NB4 (cell line): ENCODE data around the gene UBE4B.

ENCODE experiments used
- MAX ChIP-seq: IDR thresholded peaks from 2 replicates; pipeline ENCODE4 v1.6.1; 2011; ENCODE audit warnings: low read depth, low read length
- POLR2A ChIP-seq: IDR thresholded peaks from 2 replicates; pipeline ENCODE4 v1.6.1; 2011; ENCODE audit warnings: mild to moderate bottlenecking; ENCODE audit not compliant: insufficient read length; ENCODE audit errors: extremely low read depth
- TF ChIP-seq, protein P1 (sequence below): IDR thresholded peaks from one replicate; pipeline ENCODE4 v1.5.1; 2012; ENCODE audit warnings: low read depth, low read length

DNA sequence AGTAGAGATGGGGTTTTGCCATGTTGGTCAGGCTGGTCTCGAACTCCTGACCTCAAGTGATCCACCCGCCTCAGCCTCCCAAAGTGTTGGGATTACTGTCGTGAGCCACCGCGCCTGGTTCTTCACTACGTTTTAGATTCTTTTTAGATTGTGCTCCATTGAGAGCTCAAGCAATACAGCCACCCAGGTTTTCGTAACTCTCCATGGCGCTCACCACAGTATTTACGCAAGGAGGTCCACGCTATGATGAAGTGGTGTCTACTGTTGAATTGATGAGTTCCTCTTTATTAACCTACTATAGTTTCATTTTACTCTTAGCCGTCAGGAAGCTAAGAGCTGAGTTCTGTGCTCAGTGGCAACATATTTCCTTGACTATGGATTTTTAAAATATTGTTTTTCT is 175.8 kb downstream of the UBE4B start:
- TF ChIP-seq POLR2A (no peak), MAX (no peak)
- TF ChIP-seq, protein P1, sequence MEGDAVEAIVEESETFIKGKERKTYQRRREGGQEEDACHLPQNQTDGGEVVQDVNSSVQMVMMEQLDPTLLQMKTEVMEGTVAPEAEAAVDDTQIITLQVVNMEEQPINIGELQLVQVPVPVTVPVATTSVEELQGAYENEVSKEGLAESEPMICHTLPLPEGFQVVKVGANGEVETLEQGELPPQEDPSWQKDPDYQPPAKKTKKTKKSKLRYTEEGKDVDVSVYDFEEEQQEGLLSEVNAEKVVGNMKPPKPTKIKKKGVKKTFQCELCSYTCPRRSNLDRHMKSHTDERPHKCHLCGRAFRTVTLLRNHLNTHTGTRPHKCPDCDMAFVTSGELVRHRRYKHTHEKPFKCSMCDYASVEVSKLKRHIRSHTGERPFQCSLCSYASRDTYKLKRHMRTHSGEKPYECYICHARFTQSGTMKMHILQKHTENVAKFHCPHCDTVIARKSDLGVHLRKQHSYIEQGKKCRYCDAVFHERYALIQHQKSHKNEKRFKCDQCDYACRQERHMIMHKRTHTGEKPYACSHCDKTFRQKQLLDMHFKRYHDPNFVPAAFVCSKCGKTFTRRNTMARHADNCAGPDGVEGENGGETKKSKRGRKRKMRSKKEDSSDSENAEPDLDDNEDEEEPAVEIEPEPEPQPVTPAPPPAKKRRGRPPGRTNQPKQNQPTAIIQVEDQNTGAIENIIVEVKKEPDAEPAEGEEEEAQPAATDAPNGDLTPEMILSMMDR: no peak
